GM23338 (cell line): ENCODE data around the gene NECTIN3. TPM values are rescaled to one million over a fixed set of nuclear protein-coding genes. Genes with fewer than 3 reads are reported as not detected.
A peak's percentile ranks its signal among the peaks of the same experiment; 100 is the strongest.

ENCODE experiments used
- ATAC-seq: fragments of 200-7000 bp; cut with Tn5 transposase; 3 replicates; pipeline ENCODE4 v1.9.1; 2020
- DNase-seq: peaks from one replicate; pipeline ENCODE4 v3.0.0-alpha.2; 2015; ENCODE audit warnings: low spot score
- H2AFZ ChIP-seq: fragments of 200-600 bp; sonication (generic); 2 replicates; pipeline ENCODE4 v1.8.0; 2016; ENCODE audit warnings: antibody characterized with exemption, mild to moderate bottlenecking, moderate library complexity
- H3F3A ChIP-seq: fragments of 200-600 bp; sonication (generic); replicated peaks from 2 replicates; pipeline ENCODE4 v1.8.0; 2017; ENCODE audit warnings: antibody characterized with exemption, mixed run types, low read depth
- H3K27ac ChIP-seq: fragments of 200-600 bp; sonication (generic); 2 replicates; pipeline ENCODE4 v1.6.1; 2016; ENCODE audit warnings: low read depth
- H3K27me3 ChIP-seq: fragments of 200-600 bp; sonication (generic); 2 replicates; pipeline ENCODE4 v1.8.0; 2016; ENCODE audit warnings: mild to moderate bottlenecking, mixed run types, moderate library complexity; ENCODE audit not compliant: insufficient read depth
- H3K36me3 ChIP-seq: fragments of 200-600 bp; sonication (generic); 2 replicates; pipeline ENCODE4 v1.8.0; 2016; ENCODE audit warnings: mild to moderate bottlenecking; ENCODE audit not compliant: insufficient read depth
- H3K4me1 ChIP-seq: fragments of 200-600 bp; sonication (generic); 2 replicates; pipeline ENCODE4 v1.8.0; 2016; ENCODE audit warnings: mild to moderate bottlenecking, moderate library complexity; ENCODE audit not compliant: insufficient read depth
- H3K4me2 ChIP-seq: fragments of 200-600 bp; sonication (generic); 2 replicates; pipeline ENCODE4 v1.7.1; 2017; ENCODE audit warnings: mixed run types
- H3K4me3 ChIP-seq: fragments of 200-600 bp; sonication (generic); 2 replicates; pipeline ENCODE4 v1.6.1; 2016; ENCODE audit warnings: mixed run types
- H3K79me2 ChIP-seq: fragments of 200-600 bp; sonication (generic); replicated peaks from 2 replicates; pipeline ENCODE4 v1.8.0; 2017; ENCODE audit warnings: mild to moderate bottlenecking; ENCODE audit not compliant: insufficient read depth
- H3K9me2 ChIP-seq: fragments of 200-600 bp; sonication (generic); 2 replicates; pipeline ENCODE4 v1.8.0; 2017; ENCODE audit not compliant: insufficient read depth
- H4K20me1 ChIP-seq: fragments of 200-600 bp; sonication (generic); replicated peaks from 2 replicates; pipeline ENCODE4 v1.8.0; 2017; ENCODE audit warnings: mild to moderate bottlenecking; ENCODE audit not compliant: insufficient read depth
- H3K27ac Mint-ChIP-seq: 2 replicates; pipeline ENCODE4 v1.8.0; 2020; ENCODE audit warnings: inconsistent platforms, mild to moderate bottlenecking, moderate library complexity, mixed read lengths
- H3K27me3 Mint-ChIP-seq: 3 replicates; pipeline ENCODE4 v1.8.0; 2022; ENCODE audit warnings: low read depth, mild to moderate bottlenecking, moderate library complexity, mixed read lengths, inconsistent platforms; ENCODE audit not compliant: insufficient read depth, poor library complexity
- H3K36me3 Mint-ChIP-seq: 3 replicates; pipeline ENCODE4 v1.8.0; 2021; ENCODE audit warnings: low read depth, mild to moderate bottlenecking, inconsistent platforms, moderate library complexity, mixed read lengths
- H3K4me1 Mint-ChIP-seq: 3 replicates; pipeline ENCODE4 v1.8.0; 2020; ENCODE audit warnings: mild to moderate bottlenecking, inconsistent platforms, mixed read lengths
- H3K4me3 Mint-ChIP-seq: 3 replicates; pipeline ENCODE4 v1.8.0; 2021; ENCODE audit warnings: moderate library complexity, mild to moderate bottlenecking, inconsistent platforms, mixed read lengths
- H3K9me3 Mint-ChIP-seq: 3 replicates; pipeline ENCODE4 v1.8.0; 2020; ENCODE audit warnings: moderate library complexity, mild to moderate bottlenecking, inconsistent platforms, mixed read lengths
- CREB1 ChIP-seq: fragments of 250-450 bp; sonication (Bioruptor Pico); IDR thresholded peaks from 2 replicates; pipeline ENCODE4 v1.5.0; 2020; ENCODE audit warnings: low read depth, mild to moderate bottlenecking, moderate library complexity
- ETS1 ChIP-seq: IDR thresholded peaks from 2 replicates; pipeline ENCODE4 v1.6.1; 2016; ENCODE audit warnings: antibody characterized with exemption
- EZH2phosphoT487 ChIP-seq: fragments of 200-600 bp; sonication (generic); IDR thresholded peaks from one replicate; pipeline ENCODE4 v1.8.1; 2018; ENCODE audit warnings: antibody characterized with exemption; ENCODE audit not compliant: unreplicated experiment
- JUNB ChIP-seq: IDR thresholded peaks from one replicate; pipeline ENCODE4 v1.6.1; 2016; ENCODE audit warnings: antibody characterized with exemption; ENCODE audit not compliant: unreplicated experiment
- NANOG ChIP-seq: IDR thresholded peaks from 2 replicates; pipeline ENCODE4 v1.6.1; 2016; ENCODE audit warnings: antibody characterized with exemption, borderline replicate concordance
- POLR2AphosphoS5 ChIP-seq: IDR thresholded peaks from 2 replicates; pipeline ENCODE4 v1.6.1; 2016; ENCODE audit warnings: antibody characterized with exemption, low read depth
- STAT1 ChIP-seq: IDR thresholded peaks from one replicate; pipeline ENCODE4 v1.6.1; 2016; ENCODE audit warnings: antibody characterized with exemption; ENCODE audit not compliant: unreplicated experiment
- ZNF114 ChIP-seq: fragments of 250-450 bp; sonication (Bioruptor Pico); IDR thresholded peaks from 2 replicates; pipeline ENCODE4 v1.5.0; 2020; ENCODE audit warnings: mild to moderate bottlenecking, moderate library complexity
- polyA plus RNA-seq: library from polyadenylated mRNA; unstranded; fragments of >200 nt; fragmentation: Nextera tagmentation; extraction: Ambion mirVana; gene quantifications from 2 replicates; pipeline ENCODE4 v1.2.1, GENCODE V29; 2016
- total RNA-seq: library from RNA; depleted of rRNA; stranded (reverse); fragments of >200 nt; shearing (Covaris generic); gene quantifications from 2 replicates; pipeline ENCODE4 v1.2.3, GENCODE V29; 2014
- TF ChIP-seq, protein P1 (sequence below): fragments of 250-450 bp; sonication (Bioruptor Pico); IDR thresholded peaks from 2 replicates; pipeline ENCODE4 v1.5.0; 2020; ENCODE audit warnings: mild to moderate bottlenecking, moderate library complexity
- TF ChIP-seq, protein P2 (sequence below), 2 experiments: fragments of 200-600 bp in 1 of 2; sonication (generic) in 1 of 2; conservative IDR thresholded peaks; 2 replicates each; pipeline versions ENCODE4 v1.5.1 to v1.6.1; 2016 to 2017; ENCODE audit warnings: antibody characterized with exemption in 2 of 2, low read depth in 2 of 2, mild to moderate bottlenecking in 2 of 2, moderate library complexity in 1 of 2

The NECTIN3 gene
- total and polyA plus RNA-seq, 2 experiments from 2014 or later: 16.0 to 48.2 TPM

GRCh38 chr3:111227216-111227615 lies 155.6 kb downstream of the NECTIN3 start (continued):
- TF ChIP-seq, protein P1, sequence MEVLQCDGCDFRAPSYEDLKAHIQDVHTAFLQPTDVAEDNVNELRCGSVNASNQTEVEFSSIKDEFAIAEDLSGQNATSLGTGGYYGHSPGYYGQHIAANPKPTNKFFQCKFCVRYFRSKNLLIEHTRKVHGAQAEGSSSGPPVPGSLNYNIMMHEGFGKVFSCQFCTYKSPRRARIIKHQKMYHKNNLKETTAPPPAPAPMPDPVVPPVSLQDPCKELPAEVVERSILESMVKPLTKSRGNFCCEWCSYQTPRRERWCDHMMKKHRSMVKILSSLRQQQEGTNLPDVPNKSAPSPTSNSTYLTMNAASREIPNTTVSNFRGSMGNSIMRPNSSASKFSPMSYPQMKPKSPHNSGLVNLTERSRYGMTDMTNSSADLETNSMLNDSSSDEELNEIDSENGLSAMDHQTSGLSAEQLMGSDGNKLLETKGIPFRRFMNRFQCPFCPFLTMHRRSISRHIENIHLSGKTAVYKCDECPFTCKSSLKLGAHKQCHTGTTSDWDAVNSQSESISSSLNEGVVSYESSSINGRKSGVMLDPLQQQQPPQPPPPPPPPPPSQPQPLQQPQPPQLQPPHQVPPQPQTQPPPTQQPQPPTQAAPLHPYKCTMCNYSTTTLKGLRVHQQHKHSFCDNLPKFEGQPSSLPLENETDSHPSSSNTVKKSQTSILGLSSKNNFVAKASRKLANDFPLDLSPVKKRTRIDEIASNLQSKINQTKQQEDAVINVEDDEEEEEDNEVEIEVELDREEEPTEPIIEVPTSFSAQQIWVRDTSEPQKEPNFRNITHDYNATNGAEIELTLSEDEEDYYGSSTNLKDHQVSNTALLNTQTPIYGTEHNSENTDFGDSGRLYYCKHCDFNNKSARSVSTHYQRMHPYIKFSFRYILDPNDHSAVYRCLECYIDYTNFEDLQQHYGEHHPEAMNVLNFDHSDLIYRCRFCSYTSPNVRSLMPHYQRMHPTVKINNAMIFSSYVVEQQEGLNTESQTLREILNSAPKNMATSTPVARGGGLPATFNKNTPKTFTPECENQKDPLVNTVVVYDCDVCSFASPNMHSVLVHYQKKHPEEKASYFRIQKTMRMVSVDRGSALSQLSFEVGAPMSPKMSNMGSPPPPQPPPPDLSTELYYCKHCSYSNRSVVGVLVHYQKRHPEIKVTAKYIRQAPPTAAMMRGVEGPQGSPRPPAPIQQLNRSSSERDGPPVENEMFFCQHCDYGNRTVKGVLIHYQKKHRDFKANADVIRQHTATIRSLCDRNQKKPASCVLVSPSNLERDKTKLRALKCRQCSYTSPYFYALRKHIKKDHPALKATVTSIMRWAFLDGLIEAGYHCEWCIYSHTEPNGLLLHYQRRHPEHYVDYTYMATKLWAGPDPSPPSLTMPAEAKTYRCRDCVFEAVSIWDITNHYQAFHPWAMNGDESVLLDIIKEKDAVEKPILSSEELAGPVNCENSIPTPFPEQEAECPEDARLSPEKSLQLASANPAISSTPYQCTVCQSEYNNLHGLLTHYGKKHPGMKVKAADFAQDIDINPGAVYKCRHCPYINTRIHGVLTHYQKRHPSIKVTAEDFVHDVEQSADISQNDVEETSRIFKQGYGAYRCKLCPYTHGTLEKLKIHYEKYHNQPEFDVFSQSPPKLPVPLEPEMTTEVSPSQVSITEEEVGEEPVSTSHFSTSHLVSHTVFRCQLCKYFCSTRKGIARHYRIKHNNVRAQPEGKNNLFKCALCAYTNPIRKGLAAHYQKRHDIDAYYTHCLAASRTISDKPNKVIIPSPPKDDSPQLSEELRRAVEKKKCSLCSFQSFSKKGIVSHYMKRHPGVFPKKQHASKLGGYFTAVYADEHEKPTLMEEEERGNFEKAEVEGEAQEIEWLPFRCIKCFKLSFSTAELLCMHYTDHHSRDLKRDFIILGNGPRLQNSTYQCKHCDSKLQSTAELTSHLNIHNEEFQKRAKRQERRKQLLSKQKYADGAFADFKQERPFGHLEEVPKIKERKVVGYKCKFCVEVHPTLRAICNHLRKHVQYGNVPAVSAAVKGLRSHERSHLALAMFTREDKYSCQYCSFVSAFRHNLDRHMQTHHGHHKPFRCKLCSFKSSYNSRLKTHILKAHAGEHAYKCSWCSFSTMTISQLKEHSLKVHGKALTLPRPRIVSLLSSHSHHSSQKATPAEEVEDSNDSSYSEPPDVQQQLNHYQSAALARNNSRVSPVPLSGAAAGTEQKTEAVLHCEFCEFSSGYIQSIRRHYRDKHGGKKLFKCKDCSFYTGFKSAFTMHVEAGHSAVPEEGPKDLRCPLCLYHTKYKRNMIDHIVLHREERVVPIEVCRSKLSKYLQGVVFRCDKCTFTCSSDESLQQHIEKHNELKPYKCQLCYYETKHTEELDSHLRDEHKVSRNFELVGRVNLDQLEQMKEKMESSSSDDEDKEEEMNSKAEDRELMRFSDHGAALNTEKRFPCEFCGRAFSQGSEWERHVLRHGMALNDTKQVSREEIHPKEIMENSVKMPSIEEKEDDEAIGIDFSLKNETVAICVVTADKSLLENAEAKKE (CRISPR knock-in tag): no peak
- TF ChIP-seq, protein P2, sequence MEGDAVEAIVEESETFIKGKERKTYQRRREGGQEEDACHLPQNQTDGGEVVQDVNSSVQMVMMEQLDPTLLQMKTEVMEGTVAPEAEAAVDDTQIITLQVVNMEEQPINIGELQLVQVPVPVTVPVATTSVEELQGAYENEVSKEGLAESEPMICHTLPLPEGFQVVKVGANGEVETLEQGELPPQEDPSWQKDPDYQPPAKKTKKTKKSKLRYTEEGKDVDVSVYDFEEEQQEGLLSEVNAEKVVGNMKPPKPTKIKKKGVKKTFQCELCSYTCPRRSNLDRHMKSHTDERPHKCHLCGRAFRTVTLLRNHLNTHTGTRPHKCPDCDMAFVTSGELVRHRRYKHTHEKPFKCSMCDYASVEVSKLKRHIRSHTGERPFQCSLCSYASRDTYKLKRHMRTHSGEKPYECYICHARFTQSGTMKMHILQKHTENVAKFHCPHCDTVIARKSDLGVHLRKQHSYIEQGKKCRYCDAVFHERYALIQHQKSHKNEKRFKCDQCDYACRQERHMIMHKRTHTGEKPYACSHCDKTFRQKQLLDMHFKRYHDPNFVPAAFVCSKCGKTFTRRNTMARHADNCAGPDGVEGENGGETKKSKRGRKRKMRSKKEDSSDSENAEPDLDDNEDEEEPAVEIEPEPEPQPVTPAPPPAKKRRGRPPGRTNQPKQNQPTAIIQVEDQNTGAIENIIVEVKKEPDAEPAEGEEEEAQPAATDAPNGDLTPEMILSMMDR (conservative IDR thresholded peaks at IDR 0.05; ENCODE audit: low read depth in 2 of 2): no peak
- TF ChIP-seq ZNF114 (CRISPR knock-in tag) (no peak), EZH2phosphoT487 (no peak)

GRCh38 chr3:111229301-111229700 lies 157.7 kb downstream of the NECTIN3 start:
- no peaks in the 10 kb centered on the region for H3K79me2 ChIP-seq
- H3K9me2 ChIP-seq: peaks cover 20% of the 10 kb centered on the region
- H2AFZ ChIP-seq: 0 out of 2 replicates have a peak overlapping the region, but pooled peaks have one; percentile 30
- no peak overlapping the region for H3K4me2 ChIP-seq
- Mint-ChIP-seq H3K27ac (no peak overlapping the region), H3K4me3 (no peak overlapping the region), H3K27me3 (no peaks in the 10 kb centered on the region), H3K4me1 (peaks cover 9% of the 10 kb centered on the region), H3K36me3 (peaks cover 21% of the 10 kb centered on the region), H3K9me3 (peaks cover 8% of the 10 kb centered on the region)
- no peaks in the 10 kb centered on the region for H3K4me1 ChIP-seq
- H3K27me3 ChIP-seq: no peaks in the 10 kb centered on the region
- no peak for DNase-seq
- no peak overlapping the region for H3K4me3 ChIP-seq
- H3F3A ChIP-seq: no peaks in the 10 kb centered on the region
- no peaks in the 10 kb centered on the region for H4K20me1 ChIP-seq
- ATAC-seq: no peak
- H3K36me3 ChIP-seq: no peaks in the 10 kb centered on the region
- no peak overlapping the region for H3K27ac ChIP-seq
- TF ChIP-seq ETS1 (no peak), POLR2AphosphoS5 (no peak), CREB1 (CRISPR knock-in tag) (no peak), ZNF114 (CRISPR knock-in tag) (no peak), NANOG (no peak), STAT1 (no peak), JUNB (no peak)
- TF ChIP-seq, protein P2 (conservative IDR thresholded peaks at IDR 0.05; ENCODE audit: low read depth in 2 of 2): no peak
